K562 (cell line): ENCODE measurements around the gene SORCS2. TPM values are rescaled to one million over a fixed set of nuclear protein-coding genes. Genes with fewer than 3 reads are reported as not detected.

Experiments used
- BRF2 ChIP-seq: IDR thresholded peaks from 3 replicates; pipeline ENCODE4 v1.6.1; 2011; ENCODE audit warnings: borderline replicate concordance, mild to moderate bottlenecking; ENCODE audit not compliant: insufficient read length, insufficient read depth
- CGGBP1 ChIP-seq: fragments of 250-450 bp; sonication (Bioruptor Pico); IDR thresholded peaks from 2 replicates; pipeline ENCODE4 v1.9.0; 2021; ENCODE audit warnings: mild to moderate bottlenecking
- E2F5 ChIP-seq: sonication (generic); formaldehyde crosslinking; IDR thresholded peaks from 2 replicates; pipeline ENCODE4 v1.8.0; 2022; ENCODE audit warnings: mild to moderate bottlenecking, missing genetic modification reagents
- REST ChIP-seq, 2 experiments: fragments of 450-650 bp; formaldehyde crosslinking in 1 of 2; IDR thresholded peaks; 2 replicates each; pipeline versions ENCODE4 v1.4.0 to v1.6.1; 2014 to 2020; ENCODE audit warnings: mild to moderate bottlenecking in 2 of 2, borderline replicate concordance in 1 of 2, low read depth in 1 of 2
- SFPQ ChIP-seq: fragments of 200-400 bp; formaldehyde crosslinking; IDR thresholded peaks from 2 replicates; pipeline ENCODE4 v1.6.1; 2017; ENCODE audit warnings: mild to moderate bottlenecking, low read depth, low read length, moderate library complexity
- SMAD1 ChIP-seq: fragments of 150-350 bp; IDR thresholded peaks from 2 replicates; pipeline ENCODE4 v1.6.1; 2014; ENCODE audit warnings: low read length, low read depth; ENCODE audit not compliant: partially characterized antibody
- SMARCA4 ChIP-seq: fragments of 450-650 bp; IDR thresholded peaks from 2 replicates; pipeline ENCODE4 v1.6.1; 2016
- SREBF1 ChIP-seq: fragments of 150-350 bp; IDR thresholded peaks from 2 replicates; pipeline ENCODE4 v1.6.1; 2014; ENCODE audit warnings: antibody characterized with exemption, low read depth, low read length, borderline replicate concordance
- TFE3 ChIP-seq: fragments of 450-650 bp; formaldehyde crosslinking; IDR thresholded peaks from 2 replicates; pipeline ENCODE4 v1.4.0; 2020; ENCODE audit warnings: mild to moderate bottlenecking, mixed read lengths
- ZNF75A ChIP-seq: fragments of 450-650 bp; formaldehyde crosslinking; IDR thresholded peaks from 2 replicates; pipeline ENCODE4 v1.4.0; 2020; ENCODE audit warnings: mild to moderate bottlenecking
- ZSCAN29 ChIP-seq: fragments of 450-650 bp; IDR thresholded peaks from 2 replicates; pipeline ENCODE4 v1.6.1; 2017
- polyA plus RNA-seq, 8 experiments: library from polyadenylated mRNA; depleted of rRNA in 4 of 8; stranded (reverse) in 5 of 8; unstranded in 3 of 8; fragments of >200 nt; fragmentation: Nextera tagmentation in 2 of 8; fragmentation: Illumina TruSeq in 1 of 8; extraction: Ambion mirVana in 2 of 8; extraction: Trizol in 1 of 8; gene quantifications; 2 replicates each; pipeline versions ENCODE4 v1.2.1 to v1.2.3, GENCODE V29; 2011 to 2014; ENCODE audit warnings: inconsistent platforms in 1 of 8, missing spikeins in 1 of 8
- total RNA-seq, 7 experiments: library from RNA; depleted of rRNA in 6 of 7; stranded (reverse); fragments of >200 nt in 6 of 7; fragmentation: Illumina TruSeq in 2 of 7; extraction: Trizol in 2 of 7; gene quantifications; 2 replicates each; pipeline versions ENCODE4 v1.2.1 to v1.2.3, GENCODE V29; 2011 to 2021; ENCODE audit warnings: low replicate concordance in 1 of 7

SORCS2 gene
- total and polyA plus RNA-seq, 9 of the 15 experiments (the other 6 are each of a cell fraction or from before 2014, with no cell fraction given), result not detected

GRCh38 chr4:7289589-7289988, 97.3 kb downstream of the SORCS2 start (continued):
- TF ChIP-seq CGGBP1 (no peak), TFE3 (CRISPR knock-in tag) (no peak), SMAD1 (no peak), SMARCA4 (no peak), REST (IDR thresholded peaks at IDR 0.05; ENCODE audit: borderline replicate concordance) (no peak), REST (CRISPR knock-in tag; IDR thresholded peaks at IDR 0.05; ENCODE audit: low read depth) (no peak), SFPQ (no peak), BRF2 (no peak), ZNF75A (no peak), SREBF1 (no peak), E2F5 (CRISPR knock-in tag) (no peak), ZSCAN29 (no peak)
